Prostate gland (tissue), 2 donors: ENCODE measurements around the gene SMIM36.

ENCODE experiments used
- POLR2A ChIP-seq: fragments of 450-650 bp; IDR thresholded peaks from one replicate; pipeline ENCODE4 v1.6.1; 2016; ENCODE audit warnings: antibody characterized with exemption, mild to moderate bottlenecking
- TF ChIP-seq, protein P1 (sequence below), 4 experiments: fragments of 200-600 bp in 2 of 4; fragments of 450-650 bp in 2 of 4; sonication (generic) in 2 of 4; IDR thresholded peaks; 1 replicate in 3 of 4; 2 replicates in 1 of 4; pipeline ENCODE4 v1.5.1; 2016 to 2019; ENCODE audit warnings: antibody characterized with exemption in 4 of 4, mild to moderate bottlenecking in 2 of 4, moderate library complexity in 2 of 4

DNA sequence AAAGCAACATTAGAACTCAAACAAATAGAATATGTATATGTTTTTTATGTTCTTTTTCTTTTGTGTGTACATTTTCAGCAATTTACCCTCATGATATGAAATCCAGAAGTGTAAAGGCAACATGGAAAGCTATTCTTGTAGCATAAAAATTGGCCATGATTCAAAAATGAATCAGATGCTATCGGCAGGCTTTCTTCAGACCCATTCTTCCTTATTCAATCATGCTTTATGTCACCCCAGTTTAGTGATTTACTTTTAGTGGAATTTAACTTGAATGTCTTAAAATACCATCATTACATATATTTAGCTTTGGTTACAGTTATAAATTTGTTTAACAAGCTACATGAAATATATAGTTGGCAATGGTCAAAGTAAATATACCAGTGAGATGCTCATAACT is 21.4 kb upstream of the SMIM36 start:
- TF ChIP-seq, protein P1, sequence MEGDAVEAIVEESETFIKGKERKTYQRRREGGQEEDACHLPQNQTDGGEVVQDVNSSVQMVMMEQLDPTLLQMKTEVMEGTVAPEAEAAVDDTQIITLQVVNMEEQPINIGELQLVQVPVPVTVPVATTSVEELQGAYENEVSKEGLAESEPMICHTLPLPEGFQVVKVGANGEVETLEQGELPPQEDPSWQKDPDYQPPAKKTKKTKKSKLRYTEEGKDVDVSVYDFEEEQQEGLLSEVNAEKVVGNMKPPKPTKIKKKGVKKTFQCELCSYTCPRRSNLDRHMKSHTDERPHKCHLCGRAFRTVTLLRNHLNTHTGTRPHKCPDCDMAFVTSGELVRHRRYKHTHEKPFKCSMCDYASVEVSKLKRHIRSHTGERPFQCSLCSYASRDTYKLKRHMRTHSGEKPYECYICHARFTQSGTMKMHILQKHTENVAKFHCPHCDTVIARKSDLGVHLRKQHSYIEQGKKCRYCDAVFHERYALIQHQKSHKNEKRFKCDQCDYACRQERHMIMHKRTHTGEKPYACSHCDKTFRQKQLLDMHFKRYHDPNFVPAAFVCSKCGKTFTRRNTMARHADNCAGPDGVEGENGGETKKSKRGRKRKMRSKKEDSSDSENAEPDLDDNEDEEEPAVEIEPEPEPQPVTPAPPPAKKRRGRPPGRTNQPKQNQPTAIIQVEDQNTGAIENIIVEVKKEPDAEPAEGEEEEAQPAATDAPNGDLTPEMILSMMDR (IDR thresholded peaks at IDR 0.05), result no peak
- no peak for TF ChIP-seq POLR2A
